NCI-H1105 (cell line): ENCODE results near the gene CD59.
"Not testable (repeated sequence)": the region's sequence is repeated elsewhere in the genome, so short reads cannot be mapped to it uniquely, and the experiment has no call there.

Source experiments
- DNase-seq: peaks from one replicate; lab custom pipeline; 2025; lab: John Stamatoyannopoulos, UW

The CD59 gene

GRCh38 chr11:33692541-33692940 is 43.7 kb downstream of the CD59 start:
- no peak for DNase-seq

DNA sequence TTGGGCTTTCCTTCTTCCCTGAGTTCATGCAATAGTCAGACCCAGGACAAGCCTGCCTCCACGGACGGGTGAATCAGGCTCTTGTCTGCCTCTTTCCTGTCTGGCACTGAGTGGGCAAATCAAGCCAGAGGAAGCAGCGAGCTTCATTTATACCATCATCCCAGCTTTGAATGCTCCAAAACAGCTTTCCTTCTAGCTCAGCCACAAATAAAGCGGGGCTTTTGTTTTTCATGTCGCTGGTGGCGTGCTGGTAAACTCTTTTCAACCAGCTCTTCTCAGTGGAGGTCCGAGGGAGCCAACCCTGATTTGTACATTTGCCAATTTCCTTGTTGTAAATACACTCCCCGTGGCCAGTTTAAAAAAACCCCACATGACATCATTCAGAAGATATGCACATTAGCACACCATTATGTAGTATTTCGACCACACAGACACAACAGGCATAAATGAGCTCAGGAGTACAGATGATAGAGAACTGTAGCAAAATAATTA is 44.2 kb downstream of the CD59 start:
- peak; percentile 60 for DNase-seq

DNA sequence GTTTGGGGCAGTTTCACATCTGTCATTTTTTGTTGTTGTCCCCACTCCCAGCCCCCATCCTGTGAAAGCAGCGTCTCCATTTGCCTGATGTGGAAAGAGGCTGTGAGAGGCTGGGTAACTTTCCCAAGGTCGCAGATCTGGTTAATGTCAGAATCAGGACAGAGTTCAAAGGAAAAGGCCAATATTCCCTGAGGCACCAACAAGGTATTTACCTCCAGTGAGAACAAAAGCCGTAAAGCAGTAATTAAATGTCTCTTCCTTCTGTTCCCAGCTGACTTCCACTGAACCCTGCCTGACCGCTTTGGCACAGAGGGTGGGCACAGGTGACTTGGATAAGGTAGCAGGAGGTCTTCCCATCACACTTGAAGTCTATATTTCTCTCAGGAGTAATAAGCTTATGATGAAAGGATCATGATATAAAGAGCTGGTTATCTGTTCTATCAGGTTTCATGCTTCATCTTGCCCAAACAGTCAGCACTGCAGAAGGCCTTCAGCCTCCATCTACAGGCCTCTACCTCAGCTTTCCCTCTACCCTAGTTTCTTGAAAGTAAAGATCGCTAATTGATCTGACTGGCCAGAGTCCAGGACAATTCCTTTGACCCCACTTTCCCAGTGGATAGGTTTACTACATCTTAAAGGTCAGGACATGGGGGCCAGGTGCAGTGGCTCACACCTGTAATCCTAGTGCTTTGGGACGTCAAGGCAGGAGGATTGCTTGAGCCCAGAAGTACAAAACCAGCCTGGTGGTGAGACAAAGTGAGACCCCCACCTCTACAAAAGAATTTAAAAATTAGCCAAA is 45.0 kb downstream of the CD59 start:
- DNase-seq = no peak

GRCh38 chr11:33690290-33691065 is 45.7 kb downstream of the CD59 start:
- DNase-seq = no peak

GRCh38 chr11:33689501-33689900 is 46.7 kb downstream of the CD59 start:
- DNase-seq = no peak

- DNase-seq = no peak
These were observed 47.1 kb downstream of the CD59 start for GRCh38 chr11:33689085-33689484.

DNA sequence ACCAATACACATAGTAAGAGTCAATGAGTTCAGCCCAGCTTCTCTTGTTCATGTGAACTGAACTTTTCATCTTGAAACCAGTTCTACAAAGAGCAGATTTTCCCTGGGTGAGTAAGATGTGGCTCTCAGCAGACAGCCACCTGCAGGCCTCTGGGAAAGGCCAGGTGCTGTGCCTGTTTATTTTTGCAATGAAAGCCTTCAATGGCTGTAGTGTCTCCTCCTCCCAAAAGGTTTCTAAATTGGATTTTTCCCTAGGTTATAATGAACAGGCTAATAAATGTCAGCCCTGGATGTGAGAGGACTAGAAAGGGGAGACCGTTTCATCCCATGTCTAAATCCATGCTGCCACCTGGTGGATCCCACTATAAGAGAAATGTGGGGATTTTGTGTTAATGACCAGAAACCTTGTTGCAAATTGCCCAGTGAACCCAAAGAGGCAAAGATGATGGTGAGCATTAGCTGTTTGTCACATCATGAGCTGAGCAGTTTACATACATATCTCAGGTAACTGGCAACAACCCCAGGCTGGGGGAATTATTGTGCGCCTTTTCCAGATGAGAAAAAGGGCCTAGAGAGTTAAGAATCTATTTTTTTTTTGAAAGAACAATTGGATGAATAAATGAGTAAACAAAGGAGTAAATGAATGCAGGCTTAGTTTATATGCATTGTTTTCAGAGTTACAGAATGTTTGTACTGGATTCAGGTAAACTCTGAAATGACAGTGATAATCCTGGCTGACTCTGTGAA is 48.3 kb downstream of the CD59 start:
- DNase-seq = peak; percentile 64

DNA sequence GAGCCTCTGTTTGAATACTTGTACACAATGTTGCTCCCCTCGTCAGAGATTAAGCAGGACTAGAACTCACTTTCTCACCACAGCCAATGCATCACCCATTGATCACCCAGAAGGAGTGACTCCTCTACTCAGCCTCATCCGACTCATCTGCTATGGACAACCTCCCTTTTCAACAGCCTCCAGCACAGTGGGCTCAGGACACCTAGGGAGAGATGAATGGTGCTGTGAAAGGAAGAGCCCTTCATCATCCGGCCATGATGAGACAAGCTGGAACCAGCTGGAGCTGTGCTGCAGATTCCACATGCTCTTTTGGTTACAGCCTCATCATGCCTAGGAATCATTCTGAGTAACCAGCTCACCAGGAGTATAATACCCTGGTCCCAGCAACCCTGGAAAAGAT is 51.1 kb downstream of the CD59 start:
- DNase-seq = no peak

- no peak for DNase-seq
These were observed 52.1 kb downstream of the CD59 start for GRCh38 chr11:33684003-33684706.

- DNase-seq = no peak
These were observed 53.8 kb downstream of the CD59 start for GRCh38 chr11:33682446-33682845.

DNA sequence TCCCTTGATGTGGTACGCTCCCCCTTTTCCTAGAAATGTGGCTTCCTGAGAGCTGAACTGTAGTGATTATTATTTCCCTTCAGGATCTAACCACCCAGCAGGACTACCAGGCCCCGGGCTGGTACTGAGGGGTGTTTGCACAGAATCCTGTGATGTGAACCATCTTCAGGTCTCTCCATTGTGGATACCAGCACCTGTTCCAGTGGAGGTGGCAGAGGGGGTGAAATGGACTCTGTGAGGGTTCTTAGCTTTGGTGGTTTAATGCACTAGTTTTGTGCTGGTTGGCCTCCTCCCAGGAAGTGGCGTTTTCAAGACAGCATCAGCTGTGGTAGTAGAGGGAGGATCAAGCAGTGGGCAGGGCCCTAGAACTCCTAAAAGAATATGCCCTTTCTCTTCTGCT is 54.2 kb downstream of the CD59 start:
- DNase-seq = no peak

GRCh38 chr11:33678616-33679015 is 57.6 kb downstream of the CD59 start:
- not testable (repeated sequence) for DNase-seq

DNA sequence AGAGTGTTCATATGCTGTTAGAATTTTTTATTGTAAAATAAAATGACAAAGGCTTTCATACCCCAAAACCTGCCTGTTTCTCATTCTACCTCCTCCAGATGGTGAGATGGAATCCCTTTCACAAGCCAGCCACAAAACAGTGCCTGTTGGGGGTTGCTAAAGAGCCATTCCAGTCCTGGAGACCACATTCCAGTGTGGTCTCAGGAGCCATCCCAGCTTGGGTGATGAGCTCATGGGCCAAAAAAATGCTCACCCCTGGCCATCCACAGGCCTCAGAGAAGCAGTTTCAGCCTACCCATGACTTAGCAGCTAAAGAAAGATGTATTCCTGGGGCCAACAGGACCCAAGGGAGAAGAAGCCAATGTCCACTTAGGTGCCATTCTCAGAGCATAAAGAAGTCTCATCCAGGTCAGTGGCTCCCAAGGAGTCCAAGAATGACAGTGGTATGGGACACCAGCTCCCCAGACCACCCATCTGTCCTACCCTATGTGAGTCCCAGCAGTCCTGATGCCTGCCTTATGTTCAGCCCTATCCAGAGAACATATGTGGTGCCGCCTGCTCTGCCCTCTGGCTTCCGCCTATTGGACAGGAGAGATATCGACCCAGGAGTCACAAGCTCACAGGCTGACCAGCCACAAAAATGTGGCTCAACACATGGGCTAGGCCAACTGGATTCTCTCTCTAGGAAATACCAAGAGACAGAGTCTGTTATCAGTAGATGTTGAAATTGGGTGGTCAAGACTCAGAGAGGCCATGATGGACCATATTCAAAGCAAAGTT is 62.0 kb downstream of the CD59 start:
- DNase-seq = no peak

GRCh38 chr11:33672273-33672672 is 64.0 kb downstream of the CD59 start:
- DNase-seq = no peak

DNA sequence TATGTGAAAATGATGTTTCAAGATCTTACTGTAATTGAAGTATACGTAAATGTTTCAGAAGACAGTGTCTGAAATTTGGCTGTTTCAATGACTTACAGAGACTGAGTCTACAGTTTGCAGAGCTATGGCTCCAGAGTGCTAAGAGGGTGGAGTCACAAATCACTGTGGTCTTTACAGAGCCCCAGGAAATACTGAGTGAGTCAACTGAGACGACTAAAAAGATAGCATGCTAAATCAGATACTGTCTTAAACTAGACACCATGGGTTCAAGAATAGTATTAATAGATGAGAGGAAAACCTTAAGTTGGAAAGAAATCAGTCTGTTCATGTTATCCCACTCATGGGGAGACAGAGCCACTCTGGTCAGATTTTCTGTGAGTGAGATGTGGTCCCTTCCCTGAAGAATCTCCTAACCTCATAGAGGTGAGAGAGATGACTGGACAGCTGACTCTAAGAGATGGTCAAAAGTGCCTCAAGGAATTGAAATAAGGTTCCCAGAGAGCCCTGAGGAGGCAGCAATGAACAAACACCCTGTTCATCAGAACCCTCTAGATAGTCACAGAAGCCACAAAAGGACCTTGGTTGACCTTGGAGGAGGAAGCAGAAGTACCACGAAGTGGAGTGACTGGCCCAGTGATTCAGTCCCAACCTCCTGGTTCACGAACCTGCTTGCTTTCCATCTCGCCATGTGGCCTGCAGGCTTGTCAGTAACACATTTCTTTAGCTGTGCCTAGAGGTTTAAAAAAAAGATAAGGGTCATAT is 65.8 kb downstream of the CD59 start:
- DNase-seq = no peak

DNA sequence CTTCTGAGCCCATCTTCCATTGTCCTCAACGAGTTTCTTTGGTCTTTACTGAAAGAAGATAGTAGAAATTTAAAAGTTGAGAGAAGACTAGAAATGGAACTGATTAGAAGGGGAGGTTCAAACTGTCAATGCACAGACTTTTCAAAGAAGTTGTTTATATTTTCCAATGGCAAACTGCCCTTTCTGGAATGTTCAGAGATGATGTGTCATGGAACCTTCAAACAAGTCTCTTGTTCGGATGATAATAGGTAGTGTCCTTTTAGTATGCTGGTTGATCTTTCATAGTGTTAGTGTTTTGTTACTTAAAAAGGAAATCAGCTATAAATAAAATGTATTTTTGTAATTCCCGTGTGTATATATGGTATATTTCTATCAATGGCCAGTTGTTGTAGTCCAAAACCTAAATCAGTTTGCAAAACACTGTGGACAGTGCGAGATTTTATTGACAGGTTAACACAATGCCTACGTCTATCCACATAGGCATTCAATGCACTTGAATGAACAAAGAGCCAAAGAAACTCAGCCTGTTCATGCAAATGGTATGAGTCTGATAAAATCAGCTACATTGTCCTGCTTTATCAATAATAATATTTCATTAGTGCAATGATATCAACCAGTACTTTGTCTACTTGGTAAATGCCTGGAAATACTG is 66.5 kb downstream of the CD59 start:
- DNase-seq = no peak

DNA sequence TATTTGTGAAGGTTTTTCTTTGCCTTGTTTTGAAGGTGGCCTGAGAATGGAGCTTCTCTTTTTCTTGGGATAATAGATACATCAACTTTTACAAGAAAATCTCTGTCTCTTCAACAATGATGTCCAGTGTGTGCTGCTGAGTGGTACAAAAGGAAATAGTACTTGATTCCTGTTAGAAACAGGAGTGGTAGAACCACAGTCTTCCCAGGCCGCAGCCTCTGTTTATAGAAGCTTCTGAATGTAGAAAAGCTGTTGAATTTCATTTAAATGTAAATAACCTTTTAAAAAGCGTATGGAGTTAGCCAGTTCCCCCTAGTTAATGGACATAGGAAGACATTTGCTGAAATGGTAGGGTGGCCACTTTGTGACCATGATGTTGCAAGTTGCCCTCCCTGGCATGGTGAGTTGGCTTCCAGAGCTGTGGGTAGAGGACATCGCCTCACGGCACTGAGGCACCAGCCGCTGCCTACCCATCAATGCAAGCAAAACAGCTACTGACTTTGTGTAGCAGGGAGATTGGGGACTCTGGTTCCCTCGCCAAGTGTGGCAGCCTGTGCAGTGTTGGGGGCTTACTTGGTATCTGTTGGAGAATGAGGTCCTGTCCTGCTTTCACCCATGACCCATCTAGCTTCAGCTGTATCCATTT is 67.1 kb downstream of the CD59 start:
- DNase-seq = no peak

DNA sequence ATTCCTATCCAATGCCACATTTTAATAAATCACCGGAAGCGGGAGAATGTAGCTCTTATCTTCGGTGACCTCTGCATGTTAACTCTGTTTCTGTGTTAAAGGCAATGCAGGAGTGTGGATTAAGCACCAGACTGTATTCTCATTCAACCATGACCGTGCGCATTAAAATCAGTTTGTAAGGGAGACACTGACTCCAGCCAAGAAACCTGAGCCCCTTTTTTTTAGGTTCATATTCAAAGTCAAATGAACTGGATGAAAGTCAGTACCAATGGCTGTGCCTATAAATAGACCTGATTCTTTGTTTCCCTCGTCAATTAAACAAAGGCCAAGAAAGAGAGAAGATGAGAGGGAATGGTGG is 67.8 kb downstream of the CD59 start:
- peak; percentile 70 for DNase-seq

DNA sequence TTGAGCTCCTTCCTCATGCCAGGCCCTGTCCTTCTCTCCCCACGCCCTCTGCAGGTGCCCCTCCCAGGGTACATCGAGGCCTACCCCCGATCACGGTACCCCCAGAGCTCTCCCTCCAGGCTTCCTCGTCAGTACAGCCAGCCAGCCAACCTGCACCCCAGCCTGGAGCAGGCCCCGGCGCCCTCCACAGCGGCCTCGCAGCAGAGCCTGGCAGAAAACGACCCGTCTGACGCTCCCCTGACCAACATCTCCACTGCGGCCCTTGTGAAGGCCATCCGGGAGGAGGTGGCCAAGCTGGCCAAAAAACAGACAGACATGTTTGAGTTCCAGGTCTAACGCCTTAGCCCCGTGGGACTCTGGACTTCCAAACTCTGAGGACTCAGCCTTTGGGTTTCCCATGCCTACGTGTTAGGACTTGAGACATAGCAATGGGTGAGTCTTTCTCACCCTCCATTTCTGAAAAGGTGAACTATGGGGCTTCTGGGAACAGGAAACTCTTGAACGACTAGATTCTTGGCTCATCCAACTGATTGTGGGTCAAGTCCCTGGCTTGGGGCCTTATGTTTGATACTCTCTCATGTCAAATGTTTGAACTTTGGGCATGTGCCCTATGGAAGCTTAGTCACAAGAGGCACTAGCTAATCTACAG is 68.3 kb downstream of the CD59 start:
- DNase-seq = no peak
